Thoracic aorta (tissue), 2 donors: ENCODE data around the gene PHF12. TPM values are rescaled to one million over a fixed set of nuclear protein-coding genes. Genes with fewer than 3 reads are reported as not detected.

Source experiments
- ATAC-seq: fragments of 150-250 bp; one replicate; pipeline ENCODE4 v1.8.0; 2017; ENCODE audit warnings: low read depth; ENCODE audit not compliant: insufficient number of reproducible peaks, low FRiP score
- DNase-seq: peaks from one replicate; pipeline ENCODE4 v3.0.0-alpha.2; 2020; ENCODE audit warnings: low spot score
- H3K27ac ChIP-seq, 2 donors: fragments of 200-600 bp; sonication (generic); 1 replicate in 1 of 2; 2 replicates in 1 of 2; pipeline ENCODE4 v1.5.1; 2016; ENCODE audit warnings: mild to moderate bottlenecking in 2 of 2, moderate library complexity in 2 of 2
- H3K27me3 ChIP-seq: fragments of 200-600 bp; sonication (generic); replicated peaks from 2 replicates; pipeline ENCODE4 v1.6.0; 2016; ENCODE audit warnings: mild to moderate bottlenecking; ENCODE audit not compliant: insufficient read depth
- H3K36me3 ChIP-seq: fragments of 200-600 bp; sonication (generic); one replicate; pipeline ENCODE4 v1.5.1; 2016
- H3K4me1 ChIP-seq, 2 donors: fragments of 200-600 bp; sonication (generic); 1 replicate in 1 of 2; 2 replicates in 1 of 2; pipeline versions ENCODE4 v1.5.1 to v1.6.0; 2016; ENCODE audit warnings: low read depth in 2 of 2, mild to moderate bottlenecking in 1 of 2; ENCODE audit not compliant: control insufficient read depth in 1 of 2
- H3K4me3 ChIP-seq: fragments of 200-600 bp; sonication (generic); 2 replicates; pipeline ENCODE4 v1.5.1; 2016; ENCODE audit warnings: mild to moderate bottlenecking
- H3K9me3 ChIP-seq: fragments of 200-600 bp; sonication (generic); 2 replicates; pipeline ENCODE4 v1.5.1; 2016
- CTCF ChIP-seq: fragments of 200-600 bp; sonication (generic); IDR thresholded peaks from one replicate; pipeline ENCODE4 v1.5.1; 2019; ENCODE audit warnings: antibody characterized with exemption
- total RNA-seq, 2 donors: library from RNA; depleted of rRNA; stranded (reverse); fragments of >200 nt; gene quantifications; one replicate each; pipeline versions ENCODE4 v1.1.0 to v1.2.3, GENCODE V29; 2016

PHF12 gene
- total RNA-seq, 2 donors from 2014 or later: 46.4 to 99.4 TPM

- DNase-seq: no peak
- no peaks in the 10 kb centered on the region for H3K27me3 ChIP-seq
Observed at GRCh38 chr17:28862561-28862960, 88.8 kb downstream of the PHF12 start.

GRCh38 chr17:28861393-28862203 lies 89.7 kb downstream of the PHF12 start:
- Histone ChIP-seq H3K36me3 (peaks cover 27% of the 10 kb centered on the region), H3K27me3 (no peaks in the 10 kb centered on the region), H3K27ac (no peak overlapping the region), H3K4me1 (no peaks in the 10 kb centered on the region), H3K4me3 (no peak overlapping the region), H3K9me3 (no peaks in the 10 kb centered on the region)
- no peak for TF ChIP-seq CTCF
- DNase-seq: no peak
- ATAC-seq: no peak

More at GRCh38 chr17:28862561-28862960, 88.8 kb downstream of the PHF12 start:
- no peak overlapping the region for H3K4me3 ChIP-seq
- TF ChIP-seq CTCF: no peak
- no peak for ATAC-seq
- H3K27ac ChIP-seq: no peak overlapping the region
- H3K4me1 ChIP-seq: no peaks in the 10 kb centered on the region
- no peaks in the 10 kb centered on the region for H3K9me3 ChIP-seq
- H3K36me3 ChIP-seq: peaks cover 24% of the 10 kb centered on the region

GRCh38 chr17:28860363-28860808 lies 90.9 kb downstream of the PHF12 start:
- DNase-seq: no peak
- no peak for TF ChIP-seq CTCF
- no peak for ATAC-seq
- Histone ChIP-seq H3K9me3 (no peaks in the 10 kb centered on the region), H3K27me3 (no peaks in the 10 kb centered on the region), H3K36me3 (peaks cover 27% of the 10 kb centered on the region), H3K4me3 (no peak overlapping the region), H3K4me1 (peaks cover 3 to 4% of the 10 kb centered on the region in 2 donors), H3K27ac (no peak overlapping the region)

GRCh38 chr17:28858801-28859355 lies 92.4 kb downstream of the PHF12 start:
- TF ChIP-seq CTCF: no peak
- Histone ChIP-seq H3K4me1 (peaks cover 9 to 11% of the 10 kb centered on the region in 2 donors), H3K27me3 (no peaks in the 10 kb centered on the region), H3K9me3 (no peaks in the 10 kb centered on the region), H3K4me3 (no peak overlapping the region), H3K36me3 (peaks cover 27% of the 10 kb centered on the region), H3K27ac (no peak overlapping the region)
- no peak for ATAC-seq
- DNase-seq: no peak

GRCh38 chr17:28857905-28858800 lies 93.2 kb downstream of the PHF12 start:
- Histone ChIP-seq H3K27ac (no peak overlapping the region), H3K36me3 (peaks cover 27% of the 10 kb centered on the region)
- TF ChIP-seq CTCF: no peak

More at GRCh38 chr17:28857905-28858800, 93.2 kb downstream of the PHF12 start:
- Histone ChIP-seq H3K27me3 (no peaks in the 10 kb centered on the region), H3K4me1 (peaks cover 9 to 11% of the 10 kb centered on the region in 2 donors), H3K9me3 (no peaks in the 10 kb centered on the region), H3K4me3 (no peak overlapping the region)
- DNase-seq (no peak), ATAC-seq (no peak)
